Brain microvascular endothelial cell (primary cell): Measurements from ENCODE around the gene CATSPER3.

Experiments
- DNase-seq: peaks from one replicate; pipeline ENCODE4 v3.0.0-alpha.2; 2020
- H3K27ac ChIP-seq: fragments of 250-450 bp; sonication (Bioruptor Pico); 2 replicates; pipeline ENCODE4 v1.5.1; 2020; ENCODE audit warnings: mild to moderate bottlenecking, moderate library complexity
- H3K27me3 ChIP-seq: fragments of 250-450 bp; sonication (Bioruptor Pico); replicated peaks from 2 replicates; pipeline ENCODE4 v1.5.1; 2020; ENCODE audit warnings: mild to moderate bottlenecking
- H3K36me3 ChIP-seq: fragments of 250-450 bp; sonication (Bioruptor Pico); replicated peaks from 2 replicates; pipeline ENCODE4 v1.5.1; 2020; ENCODE audit warnings: mild to moderate bottlenecking
- H3K4me3 ChIP-seq: 2 replicates; pipeline ENCODE4 v1.5.1; 2011; ENCODE audit warnings: low read depth, mild to moderate bottlenecking, control low read depth, low read length, moderate library complexity
- CTCF ChIP-seq: IDR thresholded peaks from 2 replicates; pipeline ENCODE4 v1.5.1; 2011; ENCODE audit warnings: low read depth, mild to moderate bottlenecking, moderate library complexity, low read length, control low read depth, inconsistent platforms; ENCODE audit errors: missing control alignments
- in situ Hi-C: cut with HindIII; loops from 2 replicates; pipeline ENCODE4 v1.10.0; 2017; ENCODE audit warnings: low sequenced_read_pairs, low pct_ligation_motif_present

CATSPER3 gene

DNA sequence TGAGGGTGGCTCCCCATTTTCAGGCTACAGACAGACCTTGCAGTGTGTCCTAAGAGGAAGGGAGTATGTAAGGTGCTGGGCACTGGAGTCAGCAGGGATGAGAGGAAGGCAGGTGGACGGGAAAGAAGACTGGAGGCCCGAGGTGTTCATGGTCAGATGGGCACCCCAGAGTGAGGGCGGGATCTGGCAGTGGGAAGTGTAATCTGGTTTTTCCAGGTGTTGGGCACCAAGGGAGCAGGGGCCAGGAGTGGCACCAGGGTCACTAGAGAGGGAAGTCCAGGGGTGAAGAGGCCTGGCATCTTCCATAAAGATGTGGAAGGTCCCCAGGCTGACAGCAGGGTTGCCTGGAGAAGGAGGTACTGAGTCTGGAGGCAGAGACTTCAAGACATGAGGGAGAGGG, 36.7 kb downstream of the CATSPER3 start:
- H3K4me3 ChIP-seq = no peak overlapping the region
- no peaks in the 10 kb centered on the region for H3K36me3 ChIP-seq
- no peak for TF ChIP-seq CTCF
- no peak for DNase-seq
- no peaks in the 10 kb centered on the region for H3K27me3 ChIP-seq
- in situ Hi-C loops = no loop called here
- no peak overlapping the region for H3K27ac ChIP-seq

DNA sequence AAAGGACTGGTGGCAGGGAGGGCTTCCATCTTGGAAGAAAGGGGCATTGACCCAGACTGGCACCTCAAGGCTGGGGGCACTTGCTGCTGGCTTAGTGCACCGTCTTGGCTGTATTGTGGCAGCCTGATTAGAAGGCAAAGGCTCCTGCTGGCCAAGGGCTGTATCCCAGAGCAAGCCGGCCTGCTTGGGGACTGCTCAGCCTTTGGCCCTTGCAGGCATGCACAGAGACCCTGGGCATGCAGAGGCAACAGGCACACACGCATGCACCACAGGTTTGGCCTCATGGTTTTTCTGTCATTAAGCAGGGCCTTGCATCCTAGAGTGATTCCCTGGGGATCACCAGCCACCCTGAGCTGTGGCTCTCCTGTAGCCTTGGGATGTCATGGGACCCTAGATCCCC, 37.4 kb downstream of the CATSPER3 start:
- Histone ChIP-seq H3K4me3 (no peak overlapping the region), H3K36me3 (no peaks in the 10 kb centered on the region), H3K27ac (no peak overlapping the region), H3K27me3 (no peaks in the 10 kb centered on the region)
- in situ Hi-C loops = no loop called here
- no peak for TF ChIP-seq CTCF
- no peak for DNase-seq

GRCh38 chr5:135007305-135007704, 39.6 kb downstream of the CATSPER3 start:
- H3K27ac ChIP-seq = no peak overlapping the region
- H3K4me3 ChIP-seq = no peak overlapping the region
- no peaks in the 10 kb centered on the region for H3K36me3 ChIP-seq
- no peak for DNase-seq
- no peaks in the 10 kb centered on the region for H3K27me3 ChIP-seq
- TF ChIP-seq CTCF = no peak
- in situ Hi-C loops = no loop called here

GRCh38 chr5:135007749-135008363, 40.1 kb downstream of the CATSPER3 start:
- in situ Hi-C loops = no loop called here
- no peaks in the 10 kb centered on the region for H3K36me3 ChIP-seq
- TF ChIP-seq CTCF = no peak
- DNase-seq = no peak
- no peak overlapping the region for H3K4me3 ChIP-seq
- no peaks in the 10 kb centered on the region for H3K27me3 ChIP-seq
- H3K27ac ChIP-seq = no peak overlapping the region

DNA sequence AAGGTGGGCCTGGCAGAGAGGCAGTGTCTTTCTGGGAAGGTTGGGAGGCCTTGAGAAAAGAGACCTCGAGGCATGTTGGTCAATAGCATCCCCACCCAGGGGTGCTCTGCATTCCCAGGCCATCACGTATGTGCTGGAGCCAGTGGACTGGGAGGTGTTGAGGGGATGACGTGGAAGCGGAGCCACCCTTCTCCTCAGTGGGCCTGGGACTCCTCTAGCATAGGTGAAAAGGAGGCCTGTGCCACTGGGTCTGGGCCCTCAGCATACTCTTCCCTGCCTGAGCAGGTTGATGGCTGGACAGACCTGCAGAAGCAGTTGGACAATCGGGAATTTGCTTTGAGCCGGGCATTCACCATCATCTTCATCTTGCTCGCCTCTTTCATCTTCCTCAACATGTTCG, 40.8 kb downstream of the CATSPER3 start:
- H3K36me3 ChIP-seq = no peaks in the 10 kb centered on the region
- in situ Hi-C loops = no loop called here
- no peak for TF ChIP-seq CTCF

More for the DNA sequence above, 40.8 kb downstream of the CATSPER3 start:
- no peak for DNase-seq
- no peak overlapping the region for H3K27ac ChIP-seq
- H3K4me3 ChIP-seq = no peak overlapping the region
- no peaks in the 10 kb centered on the region for H3K27me3 ChIP-seq
